Measurements from ENCODE around the gene SMYD3. TPM values are rescaled to one million over a fixed set of nuclear protein-coding genes. Genes with fewer than 3 reads are reported as not detected.

SMYD3 gene
- total and polyA plus RNA-seq, 2 of the 13 experiments (the other 11 are each of a cell fraction or from before 2014, with no cell fraction given): 27.7 to 35.8 TPM

- TF ChIP-seq TFE3 (CRISPR knock-in tag; IDR thresholded peaks at IDR 0.05) (peak; percentile 63; the same call in 1 of the 2 replicates), HMGXB3 (CRISPR knock-in tag; IDR thresholded peaks at IDR 0.05; ENCODE audit: borderline replicate concordance) (peak; percentile 41; the same call in 1 of the 2 replicates), ZNF430 (CRISPR knock-in tag; IDR thresholded peaks at IDR 0.05) (no peak), TRAFD1 (CRISPR knock-in tag; IDR thresholded peaks at IDR 0.05; ENCODE audit: borderline replicate concordance) (no peak), ELF3 (CRISPR knock-in tag; IDR thresholded peaks at IDR 0.05) (peak; percentile 80), TEF (CRISPR knock-in tag; IDR thresholded peaks at IDR 0.05) (peak; percentile 27; the same call in 1 of the 2 replicates), WIZ (CRISPR knock-in tag; IDR thresholded peaks at IDR 0.05) (peak; percentile 77; the same call in 1 of the 2 replicates), SKI (IDR thresholded peaks at IDR 0.05; ENCODE audit: partially characterized antibody) (peak; percentile 96), ZNF276 (CRISPR knock-in tag; IDR thresholded peaks at IDR 0.05; ENCODE audit: low read depth) (no peak), ETV5 (CRISPR knock-in tag; IDR thresholded peaks at IDR 0.05; ENCODE audit: borderline replicate concordance) (peak; percentile 41; the same call in 1 of the 2 replicates), HCFC1 (IDR thresholded peaks at IDR 0.05; ENCODE audit: low read depth, low read length) (no peak), PRDM15 (CRISPR knock-in tag; IDR thresholded peaks at IDR 0.05) (no peak), ZNF331 (CRISPR knock-in tag; IDR thresholded peaks at IDR 0.05) (peak; percentile 86)
These were observed 330.7 kb downstream of the SMYD3 start (continued) for GRCh38 chr1:246176126-246177024.
